ENCODE measurements around the gene ST3GAL2. TPM values are rescaled to one million over a fixed set of nuclear protein-coding genes. Genes with fewer than 3 reads are reported as not detected.
"Not testable (repeated sequence)": the region's sequence is repeated elsewhere in the genome, so short reads cannot be mapped to it uniquely, and the experiment has no call there.

ST3GAL2 gene
- total RNA-seq, 1 donor from 2014 or later: 52.3 TPM

DNA sequence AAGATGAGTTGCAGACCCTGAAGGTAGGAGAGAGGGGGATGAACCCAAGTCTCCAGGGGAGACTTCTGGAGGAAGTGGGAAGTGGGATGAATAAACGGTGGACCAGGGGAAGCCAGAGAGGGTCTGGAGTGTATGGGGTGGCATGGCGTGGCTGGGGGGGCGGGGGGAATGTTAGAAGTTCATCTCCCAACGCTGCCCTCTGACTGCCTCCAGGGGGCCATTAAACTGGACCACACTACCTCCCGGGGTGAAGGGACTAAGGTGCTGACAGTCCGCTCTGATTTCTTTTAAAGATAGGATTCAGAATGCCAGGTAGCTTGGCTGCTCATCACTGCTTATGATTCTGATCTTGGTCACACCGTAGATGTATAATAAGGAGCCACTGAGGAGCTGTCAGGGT is 21.2 kb downstream of the ST3GAL2 start:
- intact Hi-C loops (cut with DNase I): no loop called here

DNA sequence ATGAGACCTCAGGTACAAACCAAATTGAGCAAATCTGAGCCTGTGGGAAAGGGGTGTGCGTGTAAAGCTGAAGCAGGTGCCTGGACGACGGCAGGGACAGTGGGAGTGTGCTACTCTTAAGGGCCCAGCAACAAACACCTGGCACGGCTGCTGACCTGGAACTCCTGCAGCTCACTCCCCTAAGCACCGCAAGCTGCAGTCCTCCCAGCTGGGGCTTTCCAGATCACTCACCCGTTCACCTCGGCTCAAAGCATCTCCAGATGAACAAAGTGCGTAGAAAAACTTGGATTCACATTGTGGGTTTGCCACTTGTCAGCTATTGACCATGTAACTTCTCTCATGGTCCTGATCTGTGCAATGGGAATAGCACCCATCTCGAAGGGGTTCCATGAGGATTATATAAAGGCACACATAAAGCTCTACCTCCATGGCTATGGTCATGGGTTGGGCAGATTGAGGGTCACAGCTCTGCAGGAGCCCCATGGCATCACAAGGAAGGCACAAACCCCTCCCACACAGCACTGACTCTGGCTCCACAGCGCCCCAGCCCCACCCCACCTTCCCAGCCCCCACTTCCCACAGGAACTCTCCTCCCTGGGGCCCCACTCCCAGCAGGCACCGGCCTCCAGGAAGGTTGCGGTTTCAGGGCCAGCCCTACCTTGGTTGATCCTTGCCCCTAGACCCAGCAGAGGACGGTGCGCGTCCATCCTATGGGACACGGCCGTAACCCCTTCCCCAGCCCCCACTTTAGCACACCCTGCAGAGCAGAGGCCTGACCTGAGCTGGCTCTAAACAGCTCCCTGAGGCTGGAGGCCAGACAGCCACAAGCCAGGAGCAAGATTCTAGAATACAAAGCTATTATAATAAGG is 21.9 kb downstream of the ST3GAL2 start:
- no peak for DNase-seq (ENCODE audit: low spot score in 2 of 2)
- intact Hi-C loops (cut with DNase I): no loop called here
- Histone ChIP-seq H3K4me1 (no peaks in the 10 kb centered on the region), H3K36me3 (no peaks in the 10 kb centered on the region), H3K27ac (no peak overlapping the region), H3K4me3 (no peak overlapping the region), H3K27me3 (no peaks in the 10 kb centered on the region), H3K9me3 (no peaks in the 10 kb centered on the region)
- TF ChIP-seq, protein P1, sequence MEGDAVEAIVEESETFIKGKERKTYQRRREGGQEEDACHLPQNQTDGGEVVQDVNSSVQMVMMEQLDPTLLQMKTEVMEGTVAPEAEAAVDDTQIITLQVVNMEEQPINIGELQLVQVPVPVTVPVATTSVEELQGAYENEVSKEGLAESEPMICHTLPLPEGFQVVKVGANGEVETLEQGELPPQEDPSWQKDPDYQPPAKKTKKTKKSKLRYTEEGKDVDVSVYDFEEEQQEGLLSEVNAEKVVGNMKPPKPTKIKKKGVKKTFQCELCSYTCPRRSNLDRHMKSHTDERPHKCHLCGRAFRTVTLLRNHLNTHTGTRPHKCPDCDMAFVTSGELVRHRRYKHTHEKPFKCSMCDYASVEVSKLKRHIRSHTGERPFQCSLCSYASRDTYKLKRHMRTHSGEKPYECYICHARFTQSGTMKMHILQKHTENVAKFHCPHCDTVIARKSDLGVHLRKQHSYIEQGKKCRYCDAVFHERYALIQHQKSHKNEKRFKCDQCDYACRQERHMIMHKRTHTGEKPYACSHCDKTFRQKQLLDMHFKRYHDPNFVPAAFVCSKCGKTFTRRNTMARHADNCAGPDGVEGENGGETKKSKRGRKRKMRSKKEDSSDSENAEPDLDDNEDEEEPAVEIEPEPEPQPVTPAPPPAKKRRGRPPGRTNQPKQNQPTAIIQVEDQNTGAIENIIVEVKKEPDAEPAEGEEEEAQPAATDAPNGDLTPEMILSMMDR (IDR thresholded peaks at IDR 0.05): no peak

More for the DNA sequence above, 21.2 kb downstream of the ST3GAL2 start:
- TF ChIP-seq, protein P1 (IDR thresholded peaks at IDR 0.05): no peak
- Histone ChIP-seq H3K36me3 (no peaks in the 10 kb centered on the region), H3K4me3 (no peak overlapping the region), H3K27me3 (no peaks in the 10 kb centered on the region), H3K9me3 (no peaks in the 10 kb centered on the region), H3K27ac (no peak overlapping the region), H3K4me1 (no peaks in the 10 kb centered on the region)
- DNase-seq (ENCODE audit: low spot score in 2 of 2): no peak

DNA sequence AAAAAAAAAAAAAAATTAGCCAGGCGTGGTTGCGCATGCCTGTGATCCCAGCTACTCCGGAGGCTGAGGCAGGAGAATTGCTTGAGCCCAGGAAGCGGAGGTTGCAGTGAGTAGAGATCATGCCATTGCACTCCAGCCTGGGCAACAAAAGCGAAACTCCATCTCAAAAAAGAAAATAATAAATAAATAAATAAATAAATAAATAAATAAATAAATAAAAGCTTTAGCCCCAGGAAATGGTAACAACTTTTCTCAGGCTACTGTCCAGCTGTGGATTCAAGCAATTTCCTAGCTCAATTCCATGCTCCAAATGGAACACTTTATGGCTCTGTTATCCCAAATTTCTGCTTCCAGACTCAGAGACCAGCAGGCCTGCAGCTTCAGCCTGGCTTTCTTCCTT is 25.3 kb downstream of the ST3GAL2 start:
- H3K4me1 ChIP-seq; H3K27ac ChIP-seq; H3K4me3 ChIP-seq; DNase-seq (ENCODE audit: low spot score in 2 of 2); intact Hi-C loops (cut with DNase I); H3K9me3 ChIP-seq; H3K36me3 ChIP-seq; H3K27me3 ChIP-seq: not testable (repeated sequence)

DNA sequence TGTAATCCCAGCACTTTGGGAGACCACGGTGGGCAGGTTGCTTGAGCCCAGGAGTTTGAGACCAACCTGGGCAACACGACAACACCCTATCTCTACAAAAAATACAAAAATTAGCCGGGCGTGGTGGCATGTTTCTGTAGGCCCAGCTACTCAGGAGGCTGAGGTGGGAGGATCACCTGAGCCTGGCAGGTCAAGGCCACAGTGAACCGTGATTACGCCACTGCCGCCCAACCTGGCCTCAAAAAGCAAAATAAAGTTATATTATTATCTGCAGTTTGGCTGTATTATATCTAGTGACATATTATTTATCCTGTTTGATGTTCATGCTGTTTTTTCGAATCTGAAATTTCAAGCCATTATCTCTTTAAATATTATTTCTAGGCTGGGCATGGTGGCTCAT is 26.5 kb downstream of the ST3GAL2 start:
- no peak for DNase-seq (ENCODE audit: low spot score in 2 of 2)
- Histone ChIP-seq H3K27me3 (no peaks in the 10 kb centered on the region), H3K9me3 (no peaks in the 10 kb centered on the region), H3K4me1 (no peaks in the 10 kb centered on the region), H3K4me3 (no peak overlapping the region), H3K27ac (no peak overlapping the region), H3K36me3 (no peaks in the 10 kb centered on the region)
- TF ChIP-seq, protein P1 (IDR thresholded peaks at IDR 0.05): no peak
- intact Hi-C loops (cut with DNase I): no loop called here

DNA sequence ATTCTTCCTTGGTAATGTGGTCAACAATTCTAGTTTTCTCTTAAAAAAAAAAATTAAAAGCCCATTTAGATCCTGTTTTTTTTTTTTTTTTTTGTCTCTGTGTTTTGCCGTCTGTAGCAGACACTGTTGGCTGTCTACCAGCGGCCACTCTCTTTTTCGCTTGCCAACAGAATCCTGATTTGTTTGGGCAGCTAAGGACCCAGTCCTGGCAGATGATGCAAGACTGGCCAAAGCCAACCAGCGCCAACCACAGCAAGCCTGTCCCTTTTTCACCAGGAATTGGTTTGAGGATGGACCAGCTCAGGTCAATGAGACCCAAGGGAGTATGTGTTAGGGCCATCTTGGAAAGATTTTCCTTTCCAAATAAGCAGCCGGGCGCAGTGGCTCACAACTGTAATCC is 28.2 kb downstream of the ST3GAL2 start:
- Histone ChIP-seq H3K36me3 (no peaks in the 10 kb centered on the region), H3K9me3 (no peaks in the 10 kb centered on the region), H3K4me1 (no peaks in the 10 kb centered on the region), H3K4me3 (no peak overlapping the region), H3K27ac (no peak overlapping the region), H3K27me3 (no peaks in the 10 kb centered on the region)
- TF ChIP-seq, protein P1 (IDR thresholded peaks at IDR 0.05): no peak
- intact Hi-C loops (cut with DNase I): no loop called here
- DNase-seq (ENCODE audit: low spot score in 2 of 2): no peak

DNA sequence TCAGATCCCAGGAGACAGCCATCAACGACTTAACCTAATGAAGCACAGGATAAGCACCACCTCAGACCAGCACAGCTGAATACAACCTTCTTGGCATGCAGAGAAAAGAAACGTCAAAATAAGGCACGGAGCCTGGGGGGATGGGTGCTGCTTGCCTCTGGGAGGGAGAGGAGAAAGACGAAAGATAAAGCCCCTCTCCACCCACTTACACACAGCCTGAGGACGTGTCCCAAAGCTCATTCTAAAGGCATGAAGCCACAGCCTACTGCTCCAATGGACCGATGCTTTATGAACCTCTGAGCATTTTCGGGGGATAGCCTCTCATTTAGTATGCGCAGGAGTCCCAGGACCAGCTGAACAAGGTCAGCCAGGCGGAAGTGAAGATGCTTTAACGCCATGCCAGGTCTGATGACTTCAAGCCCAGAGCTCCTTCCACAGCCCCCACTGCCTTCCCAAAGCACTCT is 31.1 kb downstream of the ST3GAL2 start:
- intact Hi-C loops (cut with DNase I): no loop called here
- Histone ChIP-seq H3K4me1 (no peaks in the 10 kb centered on the region), H3K9me3 (no peaks in the 10 kb centered on the region), H3K4me3 (no peak overlapping the region), H3K27ac (no peak overlapping the region), H3K36me3 (no peaks in the 10 kb centered on the region), H3K27me3 (no peaks in the 10 kb centered on the region)
- DNase-seq (ENCODE audit: low spot score in 2 of 2): no peak
- TF ChIP-seq, protein P1 (IDR thresholded peaks at IDR 0.05): no peak

DNA sequence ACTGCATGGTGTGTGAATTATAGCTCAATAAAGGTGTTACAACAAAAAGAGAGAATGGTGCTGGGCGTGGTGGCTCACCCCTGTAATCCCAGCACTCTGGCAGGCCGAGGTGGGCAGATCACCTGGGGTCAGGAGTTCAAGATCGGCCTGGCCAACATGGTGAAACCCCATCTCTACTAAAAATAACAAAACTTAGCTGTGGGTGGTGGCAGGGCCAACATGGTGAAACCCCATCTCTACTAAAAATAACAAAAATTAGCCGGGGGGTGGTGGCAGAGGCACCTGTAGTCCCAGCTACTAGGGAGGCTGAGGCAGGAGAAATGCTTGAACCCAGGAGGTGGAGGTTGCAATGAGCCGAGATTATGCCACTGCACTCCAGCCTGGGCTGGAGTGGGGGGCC is 32.8 kb downstream of the ST3GAL2 start:
- DNase-seq (ENCODE audit: low spot score in 2 of 2); H3K9me3 ChIP-seq; H3K36me3 ChIP-seq; H3K4me3 ChIP-seq; H3K27me3 ChIP-seq; intact Hi-C loops (cut with DNase I); H3K4me1 ChIP-seq; H3K27ac ChIP-seq: not testable (repeated sequence)
